Amniotic stem cell (primary cell): Measurements from ENCODE around the gene PRDM15.
"Not testable (repeated sequence)": the region's sequence is repeated elsewhere in the genome, so short reads cannot be mapped to it uniquely, and the experiment has no call there.

ENCODE experiments used
- DNase-seq: peaks from one replicate; lab custom pipeline; 2025; lab: John Stamatoyannopoulos, UW

Gene PRDM15

GRCh38 chr21:41805038-41805437, 74.1 kb downstream of the PRDM15 start:
- DNase-seq: no peak

- DNase-seq: no peak
These were observed 74.8 kb downstream of the PRDM15 start for GRCh38 chr21:41804381-41804780.

- no peak for DNase-seq
These were observed 75.8 kb downstream of the PRDM15 start for GRCh38 chr21:41803316-41803715.

- DNase-seq: no peak
These were observed 76.5 kb downstream of the PRDM15 start for GRCh38 chr21:41802684-41803083.

GRCh38 chr21:41802198-41802584, 77.0 kb downstream of the PRDM15 start:
- no peak for DNase-seq

GRCh38 chr21:41801321-41802197, 77.6 kb downstream of the PRDM15 start:
- no peak for DNase-seq

- no peak for DNase-seq
These were observed 78.5 kb downstream of the PRDM15 start for GRCh38 chr21:41800425-41801320.

DNA sequence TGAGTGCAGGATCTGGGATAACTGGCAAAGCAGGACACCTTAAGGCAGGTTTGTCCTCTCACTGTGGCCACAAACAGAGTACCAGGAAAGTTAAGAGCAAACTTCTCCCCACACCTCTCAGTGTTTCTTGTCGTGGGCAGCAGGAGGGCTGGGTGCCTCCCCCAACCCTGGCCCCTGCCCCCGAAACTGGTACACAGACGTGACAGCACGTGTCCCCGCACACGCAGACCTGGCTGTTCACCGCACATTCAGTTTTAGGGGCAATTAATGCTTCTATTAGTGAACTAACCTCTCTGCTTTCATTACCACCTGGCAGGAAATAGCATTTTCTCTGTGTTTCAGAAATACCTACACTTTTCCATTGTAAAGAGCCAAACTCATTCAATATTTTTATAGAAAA, 79.4 kb downstream of the PRDM15 start:
- no peak for DNase-seq

DNA sequence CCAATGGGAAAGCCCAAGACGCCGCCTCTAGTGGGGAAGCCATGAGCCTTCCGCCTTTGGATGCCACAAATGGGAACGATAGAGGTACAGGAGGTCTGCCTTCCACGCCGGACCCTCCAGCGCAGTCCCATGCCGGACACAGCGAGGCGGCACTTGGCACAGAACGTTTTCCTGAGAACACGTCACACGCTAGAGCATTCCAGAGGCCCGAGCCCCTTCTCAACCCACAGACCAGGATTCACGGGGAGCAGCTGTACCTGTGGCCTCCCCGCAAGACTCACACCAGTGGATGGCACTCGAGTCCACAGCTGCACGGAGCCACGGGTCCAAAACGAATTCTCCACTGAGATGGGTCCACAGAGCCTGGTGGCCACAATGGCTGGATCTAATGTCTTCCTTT, 80.8 kb downstream of the PRDM15 start:
- DNase-seq: no peak

GRCh38 chr21:41796476-41797080, 82.6 kb downstream of the PRDM15 start:
- no peak for DNase-seq

DNA sequence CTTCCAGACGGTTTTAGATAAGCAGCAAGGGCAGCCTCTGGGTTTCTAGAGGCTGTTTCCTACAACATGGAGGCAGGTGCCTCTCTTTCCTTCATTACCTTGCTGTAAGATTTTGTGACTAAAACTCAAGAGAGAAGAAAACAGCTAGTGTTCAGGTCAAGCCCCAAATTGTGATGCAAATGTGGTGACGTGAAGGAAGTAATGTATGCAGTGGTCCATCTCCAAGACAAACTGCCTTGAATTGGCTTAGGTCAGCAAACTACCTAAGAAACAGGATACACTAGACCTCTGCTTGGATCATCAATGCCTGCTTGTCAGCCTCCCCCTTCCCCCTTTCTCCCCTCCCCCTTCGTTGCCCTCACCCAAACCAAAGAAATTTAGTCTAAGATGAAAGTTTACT, 83.4 kb downstream of the PRDM15 start:
- DNase-seq: no peak

- no peak for DNase-seq
These were observed 84.5 kb downstream of the PRDM15 start for GRCh38 chr21:41794600-41794999.

GRCh38 chr21:41792711-41793110, 86.4 kb downstream of the PRDM15 start:
- DNase-seq: no peak

DNA sequence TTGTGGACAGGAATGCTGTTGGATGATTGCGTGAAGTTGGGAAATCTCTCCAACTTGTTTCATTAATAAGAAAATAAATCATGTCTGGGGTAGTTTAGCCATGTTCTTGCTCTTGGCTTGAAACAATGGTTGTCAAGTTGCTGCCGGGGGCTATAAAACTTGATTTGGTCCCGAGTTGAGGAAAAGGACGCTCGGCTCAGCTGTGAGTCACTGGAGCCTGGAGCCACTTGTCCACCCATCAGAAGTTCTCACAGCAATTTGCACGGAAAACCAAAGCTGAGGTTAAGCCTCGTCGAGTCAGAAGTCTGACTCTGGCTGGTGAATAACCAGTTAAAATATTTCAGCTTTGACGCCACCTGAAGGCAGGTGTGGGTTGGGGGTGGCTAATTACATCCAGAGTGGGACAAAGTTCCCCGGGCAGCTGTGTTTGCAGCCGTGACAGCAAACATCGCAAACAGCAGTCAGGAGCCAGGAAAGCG, 92.6 kb downstream of the PRDM15 start:
- peak; percentile 73 for DNase-seq

- DNase-seq: not testable (repeated sequence)
These were observed 93.9 kb downstream of the PRDM15 start for GRCh38 chr21:41785262-41785661.

GRCh38 chr21:41784456-41785102, 94.6 kb downstream of the PRDM15 start:
- no peak for DNase-seq

GRCh38 chr21:41783476-41784180, 95.5 kb downstream of the PRDM15 start:
- DNase-seq: no peak

DNA sequence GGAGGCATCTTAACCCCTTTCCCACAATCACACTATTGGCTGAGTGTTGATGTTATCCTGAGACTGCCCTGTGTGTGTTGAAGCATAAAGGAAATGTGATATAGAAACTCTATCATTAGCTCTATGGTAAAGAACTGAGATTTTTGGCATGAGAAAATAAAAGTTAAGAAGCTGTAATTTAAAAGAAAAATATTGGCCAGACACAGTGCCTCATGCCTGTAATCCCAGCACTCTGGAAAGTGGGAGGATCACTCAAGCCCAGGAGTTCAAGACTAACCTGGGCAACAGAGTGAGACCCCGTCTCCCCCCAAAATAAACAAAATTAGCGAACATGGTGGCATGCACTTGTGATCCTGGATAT, 98.1 kb downstream of the PRDM15 start:
- no peak for DNase-seq

GRCh38 chr21:41780337-41781049, 98.7 kb downstream of the PRDM15 start:
- no peak for DNase-seq

DNA sequence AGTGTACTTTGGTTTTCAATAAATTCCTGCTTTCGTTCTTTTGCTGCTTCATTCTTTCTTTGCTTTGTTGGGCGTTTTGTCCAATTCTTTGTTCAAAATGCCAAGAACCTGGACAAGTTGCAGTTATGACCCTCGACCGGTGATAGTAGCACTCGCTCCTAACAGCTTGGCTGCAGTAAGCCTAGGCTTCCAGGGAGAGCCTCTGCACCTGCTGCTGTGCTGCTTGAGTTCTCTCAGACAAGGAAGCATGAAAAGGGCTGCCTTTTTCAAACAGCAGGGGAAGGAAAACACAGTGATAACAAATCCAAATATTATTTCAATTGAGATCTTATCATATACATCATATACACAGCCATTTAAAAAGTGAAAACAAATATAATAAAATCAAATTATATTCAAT, 99.5 kb downstream of the PRDM15 start:
- DNase-seq: no peak
